HepG2 (cell line): Measurements from ENCODE around the gene MBL2. TPM values are rescaled to one million over a fixed set of nuclear protein-coding genes. Genes with fewer than 3 reads are reported as not detected.

Experiments used
- ATAC-seq: fragments of 200-7000 bp; cut with Tn5 transposase; 3 replicates; pipeline ENCODE4 v1.9.1; 2020; ENCODE audit warnings: mild to moderate bottlenecking, moderate library complexity
- BruUV-seq: library from RNA; stranded (reverse); fragments of 400-500 nt; replicated peaks from 2 replicates; lab custom pipeline; 2021; lab: Mats Ljungman, UMichigan
- CTCF ChIA-PET: fragments of 300-600 bp; formaldehyde crosslinking; extraction: SDS; loops from one replicate; lab custom pipeline; 2021; ENCODE audit warnings: low total read pairs, inconsistent platforms, low intra/inter-chr PET ratio; lab: Yijun Ruan, JAX
- POLR2A ChIA-PET: fragments of 350-600 bp; sonication (Branson Sonifier 250); formaldehyde crosslinking; loops from one replicate; lab custom pipeline; 2020; ENCODE audit warnings: antibody characterized with exemption, inconsistent platforms; lab: Yijun Ruan, JAX
- DNase-seq: peaks from one replicate; pipeline ENCODE4 v3.0.0-alpha.2; 2015; ENCODE audit warnings: low spot score
- FAIRE-seq: peaks from 3 replicates; lab custom pipeline; 2011; peaks lifted over from hg19 to GRCh38; lab: Jason Lieb, UNC
- H2AFZ ChIP-seq: one replicate; pipeline ENCODE4 v1.6.1; 2011; ENCODE audit warnings: low read length, inconsistent platforms
- H3K27ac ChIP-seq: fragments of 300-600 bp; 3 replicates; pipeline ENCODE4 v1.8.0; 2011; ENCODE audit warnings: mixed run types, mild to moderate bottlenecking, mixed read lengths, low read length, inconsistent platforms; ENCODE audit not compliant: insufficient read depth; ENCODE audit errors: extremely low read length
- H3K27me3 ChIP-seq, 2 experiments: fragments of 200-600 bp in 1 of 2; 2 replicates in 1 of 2; 3 replicates in 1 of 2; pipeline versions ENCODE4 v1.6.0 to v1.8.0; 2011; ENCODE audit warnings: low read length in 2 of 2, mild to moderate bottlenecking in 2 of 2, moderate library complexity in 2 of 2, inconsistent platforms in 1 of 2; ENCODE audit not compliant: insufficient read depth in 2 of 2, control insufficient read depth in 1 of 2
- H3K36me3 ChIP-seq, 2 experiments: fragments of 200-600 bp in 1 of 2; replicated peaks in 1 of 2; 2 replicates in 1 of 2; 3 replicates in 1 of 2; pipeline versions ENCODE4 v1.5.1 to v1.8.0; 2011; ENCODE audit warnings: low read length in 2 of 2, inconsistent platforms in 1 of 2; ENCODE audit not compliant: insufficient read depth in 2 of 2, control insufficient read depth in 1 of 2
- H3K4me1 ChIP-seq: 2 replicates; pipeline ENCODE4 v1.5.1; 2012; ENCODE audit warnings: low read length, inconsistent platforms; ENCODE audit not compliant: insufficient read depth
- H3K4me2 ChIP-seq: 2 replicates; pipeline ENCODE4 v1.6.0; 2011; ENCODE audit warnings: low read depth, low read length, inconsistent platforms
- H3K4me3 ChIP-seq, 3 experiments: fragments of 200-600 bp in 1 of 3; sonication (generic), shearing (Covaris generic) in 1 of 3; replicated peaks in 1 of 3; 2 replicates each; pipeline ENCODE4 v1.5.1; 2011 to 2016; ENCODE audit warnings: low read length in 3 of 3, inconsistent platforms in 2 of 3, low read depth in 2 of 3, mild to moderate bottlenecking in 2 of 3, control low read depth in 1 of 3, mixed read lengths in 1 of 3; ENCODE audit not compliant: insufficient read depth in 1 of 3
- H3K79me2 ChIP-seq: one replicate; pipeline ENCODE4 v1.6.1; 2011; ENCODE audit warnings: low read length, inconsistent platforms; ENCODE audit not compliant: insufficient read depth
- H3K9ac ChIP-seq: 2 replicates; pipeline ENCODE4 v1.6.0; 2011; ENCODE audit warnings: mild to moderate bottlenecking, low read depth, low read length, inconsistent platforms; ENCODE audit not compliant: insufficient read depth
- H3K9me3 ChIP-seq: 2 replicates; pipeline ENCODE4 v1.5.1; 2012; ENCODE audit warnings: mild to moderate bottlenecking, low read length
- H4K20me1 ChIP-seq: 2 replicates; pipeline ENCODE4 v1.6.0; 2011; ENCODE audit warnings: inconsistent platforms, mild to moderate bottlenecking, low read length, moderate library complexity; ENCODE audit not compliant: insufficient read depth
- CEBPB ChIP-seq: IDR thresholded peaks from 2 replicates; pipeline ENCODE4 v1.6.1; 2011; ENCODE audit warnings: low read depth, low read length, improper control_type of control experiment, borderline replicate concordance
- CEBPZ ChIP-seq: IDR thresholded peaks from 2 replicates; pipeline ENCODE4 v1.6.1; 2012; ENCODE audit warnings: low read length, improper control_type of control experiment
- ELF3 ChIP-seq: IDR thresholded peaks from 2 replicates; pipeline ENCODE4 v1.6.1; 2016; ENCODE audit warnings: missing genetic modification reagents, missing compliant biosample characterization
- FOXM1 ChIP-seq: sonication (generic); formaldehyde crosslinking; IDR thresholded peaks from 2 replicates; pipeline ENCODE4 v1.5.0; 2020; ENCODE audit warnings: missing genetic modification reagents
- GATAD2A ChIP-seq: IDR thresholded peaks from 2 replicates; pipeline ENCODE4 v1.6.1; 2016
- HNF4G ChIP-seq, 2 experiments: sonication (generic) in 1 of 2; formaldehyde crosslinking in 1 of 2; IDR thresholded peaks; 2 replicates each; pipeline versions ENCODE4 v1.4.0 to v1.6.1; 2011 to 2020; ENCODE audit warnings: borderline replicate concordance in 2 of 2, low read depth in 2 of 2, mild to moderate bottlenecking in 2 of 2, low read length in 1 of 2, missing genetic modification reagents in 1 of 2, moderate library complexity in 1 of 2
- NR2C2 ChIP-seq: sonication (generic); formaldehyde crosslinking; IDR thresholded peaks from 2 replicates; pipeline ENCODE4 v1.4.0; 2020; ENCODE audit warnings: missing genetic modification reagents, mild to moderate bottlenecking, moderate library complexity, borderline replicate concordance
- PAWR ChIP-seq: sonication (generic); formaldehyde crosslinking; IDR thresholded peaks from 2 replicates; pipeline ENCODE4 v1.4.0; 2020; ENCODE audit warnings: missing genetic modification reagents, mild to moderate bottlenecking, borderline replicate concordance
- PHF5A ChIP-seq: IDR thresholded peaks from one replicate; pipeline ENCODE4 v1.6.1; 2018; ENCODE audit warnings: low read depth, missing genetic modification reagents; ENCODE audit not compliant: unreplicated experiment
- RNF2 ChIP-seq: fragments of 450-650 bp; conservative IDR thresholded peaks from 2 replicates; pipeline ENCODE4 v1.6.1; 2016; ENCODE audit warnings: low read depth
- TEAD3 ChIP-seq: optimal IDR thresholded peaks from 2 replicates; pipeline ENCODE3; 2016; ENCODE audit warnings: borderline replicate concordance
- TFDP1 ChIP-seq: IDR thresholded peaks from 2 replicates; pipeline ENCODE4 v1.6.1; 2016; ENCODE audit warnings: missing compliant biosample characterization, missing genetic modification reagents, borderline replicate concordance
- ZBTB33 ChIP-seq: sonication (generic); formaldehyde crosslinking; IDR thresholded peaks from 2 replicates; pipeline ENCODE4 v1.4.0; 2020; ENCODE audit warnings: missing genetic modification reagents
- ZNF337 ChIP-seq: sonication (generic); formaldehyde crosslinking; IDR thresholded peaks from 2 replicates; pipeline ENCODE4 v1.5.1; 2020; ENCODE audit warnings: missing genetic modification reagents, low read depth, mild to moderate bottlenecking, borderline replicate concordance
- ZNF468 ChIP-seq: sonication (generic); formaldehyde crosslinking; IDR thresholded peaks from 2 replicates; pipeline ENCODE4 v1.8.0; 2022; ENCODE audit warnings: mild to moderate bottlenecking, moderate library complexity, missing genetic modification reagents
- ZNF670 ChIP-seq: sonication (generic); formaldehyde crosslinking; IDR thresholded peaks from 2 replicates; pipeline ENCODE4 v1.8.0; 2022; ENCODE audit warnings: mild to moderate bottlenecking, missing genetic modification reagents, borderline replicate concordance
- WGBS: methylation state at CpG from one replicate; pipeline ENCODE4 v1.1.6; 2017; ENCODE audit warnings: low lambda C conversion rate; 5-methylcytosine and 5-hydroxymethylcytosine counted together
- in situ Hi-C: cut with HindIII; loops from 2 replicates; pipeline ENCODE4 v1.10.0; 2017; ENCODE audit warnings: low pct_unique_long_range_greater_than_20kb; ENCODE audit not compliant: extremely low pct_ligation_motif_present
- intact Hi-C: fragments of 100-400 bp; cut with micrococcal nuclease; formaldehyde crosslinking; loops from one replicate; pipeline ENCODE4 v1.10.0; 2022; ENCODE audit not compliant: unreplicated experiment
- polyA plus RNA-seq, 8 experiments: library from polyadenylated mRNA; depleted of rRNA in 3 of 8; stranded (reverse) in 7 of 8; unstranded in 1 of 8; fragments of >200 nt; fragmentation: Illumina TruSeq in 4 of 8; extraction: Trizol in 4 of 8; gene quantifications; 2 replicates each; pipeline versions ENCODE4 v1.2.1 to v1.2.3, GENCODE V29; 2011 to 2016; ENCODE audit warnings: low read depth in 4 of 8, missing spikeins in 1 of 8, mixed read lengths in 1 of 8; ENCODE audit not compliant: insufficient read depth in 1 of 8
- total RNA-seq, 5 experiments: library from RNA; depleted of rRNA; stranded (reverse); fragments of >200 nt; fragmentation: Illumina TruSeq; extraction: Trizol; gene quantifications; 2 replicates each; pipeline ENCODE4 v1.2.3, GENCODE V29; 2016; ENCODE audit warnings: low read depth in 1 of 5

Gene MBL2
- total and polyA plus RNA-seq, 2 of the 13 experiments (the other 11 are each of a cell fraction or from before 2014, with no cell fraction given) = 9.6 to 16.2 TPM

GRCh38 chr10:52755297-52756062 lies 17.1 kb downstream of the MBL2 start:
- ChIA-PET CTCF (no interaction called here), POLR2A (interaction anchor here (3.0 to 4.0 kb wide), 2 partner anchors 16 to 20 kb away, joined by 15 to 27 read pairs; no protein-coding TSS in a partner anchor)
- Histone ChIP-seq H3K4me1 (peaks cover 82% of the 10 kb centered on the region), H3K9ac (peak overlapping the region; percentile 82), H3K4me3 (peak overlapping the region; percentile 26 to 62 (median 55)), H3K79me2 (peaks cover 45% of the 10 kb centered on the region), H4K20me1 (no peaks in the 10 kb centered on the region), H3K27me3 (no peaks in the 10 kb centered on the region), H2AFZ (peak overlapping the region; percentile 63), H3K36me3 (peaks cover 0 to 4% of the 10 kb centered on the region in 2 experiments; a peak in 1 of 5 replicates), H3K27ac (peak overlapping the region; percentile 93), H3K9me3 (no peaks in the 10 kb centered on the region), H3K4me2 (peak overlapping the region; percentile 81)
- intact Hi-C loops = loop anchor here (1.0 kb wide), 2 partner anchors 8 to 19 kb away; no protein-coding TSS in a partner anchor
- ATAC-seq (peak; percentile 89), DNase-seq (peak; percentile 89), FAIRE-seq (peak; percentile 52)
- 93% methylated on average over 2 of the region's 5 CpGs for WGBS
- in situ Hi-C loops = no loop called here
- no TSS peak for BruUV-seq
- TF ChIP-seq RNF2 (0 out of 2 replicates have a peak, but pooled peaks have one; percentile 56), ZNF337 (CRISPR knock-in tag) (peak; percentile 53; the same call in 1 of the 2 replicates), ZNF468 (CRISPR knock-in tag) (no peak), TFDP1 (CRISPR knock-in tag) (peak; percentile 68; the same call in 1 of the 2 replicates), ZNF670 (CRISPR knock-in tag) (peak; percentile 73; the same call in 1 of the 2 replicates), CEBPZ (no peak), NR2C2 (CRISPR knock-in tag) (no peak), PAWR (CRISPR knock-in tag) (no peak), PHF5A (CRISPR knock-in tag) (peak; percentile 31), TEAD3 (CRISPR knock-in tag) (peak; percentile 90), HNF4G (IDR thresholded peaks at IDR 0.05; ENCODE audit: borderline replicate concordance, low read depth, low read length) (0 out of 2 replicates have a peak, but pooled peaks have one; percentile 35), HNF4G (CRISPR knock-in tag; IDR thresholded peaks at IDR 0.05; ENCODE audit: borderline replicate concordance, low read depth) (no peak), ZBTB33 (peak; percentile 96), CEBPB (peak; percentile 99), GATAD2A (CRISPR knock-in tag) (peak; percentile 95), FOXM1 (CRISPR knock-in tag) (no peak), ELF3 (CRISPR knock-in tag) (peak; percentile 67; the same call in 1 of the 2 replicates)
